C4-2B (cell line): ENCODE data around the gene ACBD3.
"Not testable (repeated sequence)": the region's sequence is repeated elsewhere in the genome, so short reads cannot be mapped to it uniquely, and the experiment has no call there.

Source experiments
- H3K27ac ChIP-seq: fragments of 450-650 bp; 2 replicates; pipeline ENCODE4 v1.5.1; 2017
- ZFX ChIP-seq: fragments of 450-650 bp; IDR thresholded peaks from 2 replicates; pipeline ENCODE4 v1.6.1; 2017
- TF ChIP-seq, protein P1 (sequence below): fragments of 450-650 bp; conservative IDR thresholded peaks from 2 replicates; pipeline ENCODE4 v1.5.1; 2017; ENCODE audit warnings: mild to moderate bottlenecking

ACBD3 gene

DNA sequence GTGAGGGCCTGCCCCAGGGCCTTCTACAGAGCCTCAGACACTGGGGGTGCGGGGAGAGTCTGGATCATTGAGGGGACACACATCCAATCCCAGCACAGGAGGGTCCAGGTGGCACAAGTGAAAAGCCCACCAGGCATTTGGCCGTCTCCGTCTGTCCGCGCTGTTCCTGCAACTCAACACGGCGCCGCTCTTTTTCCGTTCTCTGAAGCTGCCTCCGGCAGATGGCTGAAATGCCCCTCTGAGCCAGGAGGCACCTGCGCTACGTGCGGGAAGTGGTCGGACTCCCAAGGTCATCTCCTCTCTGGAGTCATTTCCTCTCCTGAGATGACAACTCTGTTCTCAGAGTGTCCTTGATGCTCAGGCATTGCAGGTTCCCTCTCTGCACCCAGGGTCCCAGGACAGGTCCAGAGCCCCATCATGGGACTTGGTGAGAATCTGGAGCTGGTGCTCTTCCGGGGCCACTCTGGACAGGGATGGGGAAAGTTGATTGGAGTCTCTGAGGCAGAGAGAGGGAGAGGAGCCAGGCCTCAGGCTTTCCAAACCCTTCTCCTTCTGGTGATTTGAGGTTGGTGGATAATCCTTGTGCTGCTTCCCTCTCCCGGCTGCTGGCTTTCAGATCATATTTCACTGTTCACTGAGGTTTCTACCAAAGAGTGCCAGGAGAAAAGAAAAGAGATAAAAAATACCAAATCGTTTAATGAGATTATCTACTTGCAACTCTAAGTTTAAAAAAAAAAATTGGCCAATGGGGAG, 22.9 kb upstream of the ACBD3 start:
- TF ChIP-seq, protein P1, sequence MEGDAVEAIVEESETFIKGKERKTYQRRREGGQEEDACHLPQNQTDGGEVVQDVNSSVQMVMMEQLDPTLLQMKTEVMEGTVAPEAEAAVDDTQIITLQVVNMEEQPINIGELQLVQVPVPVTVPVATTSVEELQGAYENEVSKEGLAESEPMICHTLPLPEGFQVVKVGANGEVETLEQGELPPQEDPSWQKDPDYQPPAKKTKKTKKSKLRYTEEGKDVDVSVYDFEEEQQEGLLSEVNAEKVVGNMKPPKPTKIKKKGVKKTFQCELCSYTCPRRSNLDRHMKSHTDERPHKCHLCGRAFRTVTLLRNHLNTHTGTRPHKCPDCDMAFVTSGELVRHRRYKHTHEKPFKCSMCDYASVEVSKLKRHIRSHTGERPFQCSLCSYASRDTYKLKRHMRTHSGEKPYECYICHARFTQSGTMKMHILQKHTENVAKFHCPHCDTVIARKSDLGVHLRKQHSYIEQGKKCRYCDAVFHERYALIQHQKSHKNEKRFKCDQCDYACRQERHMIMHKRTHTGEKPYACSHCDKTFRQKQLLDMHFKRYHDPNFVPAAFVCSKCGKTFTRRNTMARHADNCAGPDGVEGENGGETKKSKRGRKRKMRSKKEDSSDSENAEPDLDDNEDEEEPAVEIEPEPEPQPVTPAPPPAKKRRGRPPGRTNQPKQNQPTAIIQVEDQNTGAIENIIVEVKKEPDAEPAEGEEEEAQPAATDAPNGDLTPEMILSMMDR, result no peak
- no peak for TF ChIP-seq ZFX
- H3K27ac ChIP-seq, result no peak overlapping the region

DNA sequence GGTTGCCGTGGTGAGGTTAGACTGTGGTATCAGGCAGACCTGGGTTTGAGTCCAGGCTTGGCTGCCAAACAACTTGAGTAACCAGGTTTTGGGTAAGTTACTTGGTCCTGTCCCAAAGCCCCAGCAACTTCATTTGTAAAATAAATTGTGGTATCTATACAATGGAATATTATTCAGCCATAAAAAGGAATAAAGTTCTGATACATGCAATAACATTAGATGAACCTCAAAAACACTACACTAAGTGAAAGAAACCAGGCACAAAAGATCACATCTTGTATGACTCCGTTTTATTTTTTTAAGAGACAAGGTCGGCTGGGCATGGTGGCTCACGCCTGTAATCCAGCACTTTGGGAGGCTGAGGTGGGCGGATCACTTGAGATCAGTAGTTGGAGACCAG, 20.5 kb upstream of the ACBD3 start:
- TF ChIP-seq, protein P1, result no peak
- TF ChIP-seq ZFX, result no peak
- no peak overlapping the region for H3K27ac ChIP-seq

DNA sequence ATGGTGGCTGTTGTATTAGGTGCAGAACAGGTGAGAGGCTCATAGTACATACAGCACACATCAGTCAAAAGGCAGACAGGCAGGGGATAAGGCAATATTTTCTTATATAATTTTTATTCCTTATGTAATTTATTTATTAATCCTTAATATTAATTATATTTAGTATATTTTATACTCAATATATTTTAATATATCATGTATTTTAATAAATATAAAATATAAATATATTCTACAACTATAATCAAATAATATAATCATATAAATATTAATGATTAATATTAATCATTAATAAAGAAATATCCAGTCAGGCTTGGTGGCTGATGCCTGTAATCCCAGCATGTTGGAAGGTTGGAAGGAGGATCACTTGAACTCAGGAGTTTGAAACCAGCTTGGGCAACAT, 17.7 kb upstream of the ACBD3 start:
- H3K27ac ChIP-seq, result no peak overlapping the region
- TF ChIP-seq, protein P1, result no peak
- TF ChIP-seq ZFX, result no peak

DNA sequence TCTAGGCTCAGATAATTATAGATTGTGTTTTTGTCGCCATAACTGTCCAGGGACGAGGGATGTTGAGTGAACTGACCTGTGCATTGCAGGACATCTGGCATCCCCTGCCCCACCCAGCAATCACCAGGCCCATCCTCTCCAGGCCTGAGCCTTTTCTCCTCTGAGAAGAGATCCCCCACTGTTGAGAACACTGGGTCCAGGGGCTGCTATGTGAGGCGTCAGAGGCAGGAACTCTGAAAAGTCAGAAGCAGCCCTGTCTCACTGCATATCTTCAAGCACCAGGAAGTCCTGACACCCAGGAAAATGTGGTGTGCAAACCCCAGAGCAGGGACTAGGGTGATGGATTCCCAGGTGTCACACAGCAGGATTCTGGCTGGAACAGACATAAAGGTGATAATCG, 17.1 kb upstream of the ACBD3 start:
- H3K27ac ChIP-seq, result no peak overlapping the region
- TF ChIP-seq, protein P1, result no peak
- no peak for TF ChIP-seq ZFX

DNA sequence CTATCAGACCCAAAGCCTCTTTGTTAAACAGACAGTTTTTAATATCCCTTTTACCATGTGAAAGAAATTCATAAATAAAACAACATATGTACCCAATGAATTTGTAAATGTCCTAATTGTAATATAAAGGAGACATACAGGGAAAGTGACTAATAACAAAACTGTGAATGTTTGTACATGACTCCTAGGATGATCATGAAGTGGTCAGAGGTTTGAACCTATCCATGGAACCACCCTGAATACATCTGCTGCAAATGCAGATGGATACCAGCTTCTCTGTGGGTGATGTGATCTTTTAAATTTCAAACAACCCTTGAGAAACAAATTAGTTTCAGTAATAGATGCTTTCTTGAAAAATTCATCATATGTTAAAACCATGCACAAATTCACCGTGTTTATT, 16.7 kb upstream of the ACBD3 start:
- TF ChIP-seq ZFX, result no peak
- TF ChIP-seq, protein P1, result no peak
- H3K27ac ChIP-seq, result no peak overlapping the region

- not testable (repeated sequence) for H3K27ac ChIP-seq
Observed at GRCh38 chr1:226202666-226203065, 16.1 kb upstream of the ACBD3 start.

DNA sequence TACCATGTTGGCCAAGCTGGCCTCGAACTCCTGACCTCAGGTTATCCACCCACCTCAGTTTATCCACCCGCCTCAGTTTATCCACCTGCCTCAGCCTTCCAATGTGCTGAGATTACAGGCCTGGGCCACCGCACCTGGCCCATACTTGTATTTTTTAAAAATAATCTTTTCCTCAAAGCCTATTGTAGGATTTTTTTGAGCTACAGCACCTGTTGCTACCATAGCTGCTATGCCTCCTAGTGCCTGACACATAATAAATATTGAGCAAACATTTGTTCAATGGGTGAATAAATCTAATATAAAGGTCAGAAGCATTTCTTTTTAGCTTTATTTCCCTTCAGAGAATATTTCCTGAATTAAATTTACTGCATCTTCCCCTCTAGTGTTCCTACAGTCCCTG, 15.7 kb upstream of the ACBD3 start:
- TF ChIP-seq, protein P1, result no peak
- TF ChIP-seq ZFX, result no peak
- H3K27ac ChIP-seq, result no peak overlapping the region

DNA sequence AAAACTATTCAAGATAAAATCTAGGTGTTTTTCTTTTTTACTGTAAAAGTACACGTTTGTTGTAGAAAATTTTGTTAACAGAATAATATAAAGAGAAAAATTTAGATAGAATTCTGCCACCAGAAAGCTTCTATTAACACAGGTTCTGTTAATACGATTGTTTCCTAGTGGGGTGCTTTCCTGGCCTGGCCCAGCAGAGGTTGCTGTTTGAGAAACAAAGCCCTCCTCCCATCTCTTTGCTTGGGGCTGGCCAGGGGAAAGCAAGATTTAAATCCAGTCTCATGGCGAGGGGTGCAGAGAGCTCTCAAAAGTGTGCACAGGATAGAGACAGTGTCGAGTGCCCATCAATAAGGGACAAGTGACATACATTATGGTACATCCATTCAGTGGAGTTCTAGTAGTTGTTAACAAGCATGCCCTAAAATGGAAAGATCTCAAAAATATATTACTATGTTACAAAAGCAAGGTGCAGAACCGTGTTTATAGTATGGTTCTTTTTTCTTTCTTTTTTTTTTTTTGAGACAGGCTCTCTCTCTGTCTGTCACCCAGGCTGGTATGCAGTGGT, 14.6 kb upstream of the ACBD3 start:
- H3K27ac ChIP-seq, result no peak overlapping the region
- TF ChIP-seq, protein P1, result no peak; the same call in 1 of the 2 replicates
- no peak for TF ChIP-seq ZFX
